Measurements from ENCODE around the gene KISS1R.

The KISS1R gene

DNA sequence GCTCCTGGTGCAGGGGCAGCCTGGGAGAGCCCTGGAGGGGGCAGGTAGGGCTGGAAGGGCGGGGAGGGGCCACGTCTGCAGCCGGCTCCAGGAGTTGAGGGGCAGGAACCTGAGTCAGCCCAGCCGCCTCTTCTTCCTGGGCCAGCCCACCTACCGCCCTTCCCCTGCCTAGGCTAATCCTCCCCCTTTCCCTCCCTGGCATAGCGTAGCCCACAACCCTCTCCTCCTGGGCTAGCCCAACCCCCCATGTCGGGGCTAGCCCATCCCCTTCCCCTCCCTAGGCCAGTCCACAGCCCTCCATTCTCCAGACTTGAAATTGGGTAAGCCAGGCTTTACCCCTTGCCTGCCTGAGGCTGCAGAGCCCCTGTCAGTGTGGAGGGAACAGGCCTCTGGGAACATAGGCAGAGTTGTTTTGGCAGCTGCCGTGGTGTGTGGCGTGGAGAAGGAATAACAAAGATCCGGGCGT, 46.4 kb downstream of the KISS1R start:
- Histone ChIP-seq H3K27ac (ENCODE audit: low read length) (no peak overlapping the region), H3K4me3 (ENCODE audit: low read length) (no peak overlapping the region), H3K9ac (ENCODE audit: low read length) (no peak overlapping the region), H3K36me3 (replicated peaks; ENCODE audit: low read depth, low read length) (peaks cover 71% of the 10 kb centered on the region), H3K27me3 (ENCODE audit: low read depth, low read length) (no peaks in the 10 kb centered on the region), H4K20me1 (ENCODE audit: insufficient read depth, low read length) (peaks cover 16% of the 10 kb centered on the region; the same call in 1 of the 2 replicates), H2AFZ (ENCODE audit: low read depth, low read length) (no peak overlapping the region), H3K79me2 (ENCODE audit: low read length) (peaks cover 8% of the 10 kb centered on the region; the same call in 1 of the 2 replicates), H3K4me1 (ENCODE audit: low read length) (no peaks in the 10 kb centered on the region), H3K9me3 (ENCODE audit: insufficient read depth, low read length) (no peaks in the 10 kb centered on the region), H3K4me2 (ENCODE audit: low read length) (no peak overlapping the region)
- no peak for TF ChIP-seq EZH2phosphoT487 (IDR thresholded peaks at IDR 0.05; ENCODE audit: low read depth)
- TF ChIP-seq, protein P1, sequence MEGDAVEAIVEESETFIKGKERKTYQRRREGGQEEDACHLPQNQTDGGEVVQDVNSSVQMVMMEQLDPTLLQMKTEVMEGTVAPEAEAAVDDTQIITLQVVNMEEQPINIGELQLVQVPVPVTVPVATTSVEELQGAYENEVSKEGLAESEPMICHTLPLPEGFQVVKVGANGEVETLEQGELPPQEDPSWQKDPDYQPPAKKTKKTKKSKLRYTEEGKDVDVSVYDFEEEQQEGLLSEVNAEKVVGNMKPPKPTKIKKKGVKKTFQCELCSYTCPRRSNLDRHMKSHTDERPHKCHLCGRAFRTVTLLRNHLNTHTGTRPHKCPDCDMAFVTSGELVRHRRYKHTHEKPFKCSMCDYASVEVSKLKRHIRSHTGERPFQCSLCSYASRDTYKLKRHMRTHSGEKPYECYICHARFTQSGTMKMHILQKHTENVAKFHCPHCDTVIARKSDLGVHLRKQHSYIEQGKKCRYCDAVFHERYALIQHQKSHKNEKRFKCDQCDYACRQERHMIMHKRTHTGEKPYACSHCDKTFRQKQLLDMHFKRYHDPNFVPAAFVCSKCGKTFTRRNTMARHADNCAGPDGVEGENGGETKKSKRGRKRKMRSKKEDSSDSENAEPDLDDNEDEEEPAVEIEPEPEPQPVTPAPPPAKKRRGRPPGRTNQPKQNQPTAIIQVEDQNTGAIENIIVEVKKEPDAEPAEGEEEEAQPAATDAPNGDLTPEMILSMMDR (IDR thresholded peaks at IDR 0.05; ENCODE audit: low read depth, low read length) = no peak

DNA sequence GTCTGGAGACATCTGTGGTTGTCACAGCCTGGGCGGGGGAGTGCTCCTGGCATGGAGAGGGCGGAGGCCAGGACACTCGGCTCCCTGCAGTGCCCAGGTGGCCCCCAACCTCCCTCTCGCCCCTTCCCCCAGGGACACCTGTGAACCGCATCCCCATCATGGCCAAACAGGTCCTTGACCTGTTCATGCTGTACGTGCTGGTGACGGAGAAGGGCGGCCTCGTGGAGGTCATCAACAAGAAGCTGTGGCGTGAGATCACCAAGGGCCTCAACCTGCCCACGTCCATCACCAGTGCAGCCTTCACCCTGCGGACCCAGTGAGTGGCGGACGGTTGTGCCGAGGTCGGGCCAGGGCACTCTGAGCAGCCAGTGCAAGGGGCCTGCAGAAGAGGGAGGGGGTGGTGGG, 47.0 kb downstream of the KISS1R start:
- no peaks in the 10 kb centered on the region for H3K27me3 ChIP-seq (ENCODE audit: low read depth, low read length)
- peaks cover 75% of the 10 kb centered on the region for H3K36me3 ChIP-seq (replicated peaks; ENCODE audit: low read depth, low read length)
- no peak overlapping the region for H3K27ac ChIP-seq (ENCODE audit: low read length)
- no peaks in the 10 kb centered on the region for H3K9me3 ChIP-seq (ENCODE audit: insufficient read depth, low read length)
- no peak overlapping the region for H3K9ac ChIP-seq (ENCODE audit: low read length)
- peaks cover 11% of the 10 kb centered on the region; the same call in 1 of the 2 replicates for H4K20me1 ChIP-seq (ENCODE audit: insufficient read depth, low read length)
- no peak for TF ChIP-seq EZH2phosphoT487 (IDR thresholded peaks at IDR 0.05; ENCODE audit: low read depth)
- TF ChIP-seq, protein P1 (IDR thresholded peaks at IDR 0.05; ENCODE audit: low read depth, low read length) = no peak
- no peak overlapping the region for H3K4me3 ChIP-seq (ENCODE audit: low read length)
- no peak overlapping the region for H3K4me2 ChIP-seq (ENCODE audit: low read length)
- H2AFZ ChIP-seq (ENCODE audit: low read depth, low read length) = no peak overlapping the region
- H3K4me1 ChIP-seq (ENCODE audit: low read length) = no peaks in the 10 kb centered on the region
- H3K79me2 ChIP-seq (ENCODE audit: low read length) = peaks cover 8% of the 10 kb centered on the region; the same call in 1 of the 2 replicates

DNA sequence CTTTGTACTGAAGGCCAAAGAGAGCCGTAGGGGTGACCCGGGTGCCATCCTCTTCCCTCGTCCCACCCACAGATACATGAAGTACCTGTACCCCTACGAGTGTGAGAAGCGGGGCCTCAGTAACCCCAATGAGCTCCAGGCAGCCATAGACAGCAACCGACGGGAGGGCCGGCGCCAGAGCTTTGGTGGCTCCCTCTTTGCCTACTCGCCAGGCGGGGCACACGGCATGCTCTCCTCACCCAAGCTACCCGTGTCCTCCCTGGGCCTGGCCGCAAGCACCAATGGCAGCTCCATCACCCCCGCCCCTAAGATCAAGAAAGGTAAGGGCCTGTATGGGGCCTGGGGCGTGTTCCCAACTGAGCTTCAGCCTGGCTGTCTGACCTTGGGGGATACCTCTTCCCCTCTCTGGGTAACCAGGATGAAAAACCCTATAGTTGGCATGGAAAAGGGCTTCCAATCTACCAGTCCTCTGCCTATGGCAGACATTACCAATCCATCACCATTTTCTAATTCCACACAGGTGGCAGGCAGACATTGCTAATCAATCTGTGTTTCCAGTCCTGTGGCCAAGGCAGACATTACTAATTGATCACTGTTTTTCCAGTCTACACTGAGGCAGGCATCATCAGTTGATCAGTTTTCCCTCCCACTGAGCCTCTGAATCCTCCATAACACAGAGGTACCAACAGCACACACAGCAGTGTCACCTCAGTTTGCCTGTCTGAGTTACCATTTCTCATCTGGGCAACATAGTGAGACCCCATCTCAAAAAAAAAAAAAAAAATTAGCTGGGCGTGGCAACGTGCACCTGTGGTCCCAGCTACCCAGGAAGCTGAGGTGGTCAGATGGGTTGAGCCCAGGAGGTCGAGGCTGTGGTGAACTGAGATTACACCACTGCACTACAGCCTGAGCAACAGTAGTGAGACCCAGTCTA, 47.9 kb downstream of the KISS1R start:
- peaks cover 73% of the 10 kb centered on the region for H3K36me3 ChIP-seq (replicated peaks; ENCODE audit: low read depth, low read length)
- H3K4me2 ChIP-seq (ENCODE audit: low read length) = no peak overlapping the region
- no peak overlapping the region for H3K9ac ChIP-seq (ENCODE audit: low read length)
- H4K20me1 ChIP-seq (ENCODE audit: insufficient read depth, low read length) = peaks cover 2% of the 10 kb centered on the region; the same call in 1 of the 2 replicates
- H3K79me2 ChIP-seq (ENCODE audit: low read length) = no peaks in the 10 kb centered on the region
- H3K27ac ChIP-seq (ENCODE audit: low read length) = no peak overlapping the region
- no peaks in the 10 kb centered on the region for H3K27me3 ChIP-seq (ENCODE audit: low read depth, low read length)
- no peaks in the 10 kb centered on the region for H3K9me3 ChIP-seq (ENCODE audit: insufficient read depth, low read length)
- no peak overlapping the region for H3K4me3 ChIP-seq (ENCODE audit: low read length)
- TF ChIP-seq, protein P1 (IDR thresholded peaks at IDR 0.05; ENCODE audit: low read depth, low read length) = no peak
- no peak for TF ChIP-seq EZH2phosphoT487 (IDR thresholded peaks at IDR 0.05; ENCODE audit: low read depth)
- H3K4me1 ChIP-seq (ENCODE audit: low read length) = no peaks in the 10 kb centered on the region
- no peak overlapping the region for H2AFZ ChIP-seq (ENCODE audit: low read depth, low read length)

DNA sequence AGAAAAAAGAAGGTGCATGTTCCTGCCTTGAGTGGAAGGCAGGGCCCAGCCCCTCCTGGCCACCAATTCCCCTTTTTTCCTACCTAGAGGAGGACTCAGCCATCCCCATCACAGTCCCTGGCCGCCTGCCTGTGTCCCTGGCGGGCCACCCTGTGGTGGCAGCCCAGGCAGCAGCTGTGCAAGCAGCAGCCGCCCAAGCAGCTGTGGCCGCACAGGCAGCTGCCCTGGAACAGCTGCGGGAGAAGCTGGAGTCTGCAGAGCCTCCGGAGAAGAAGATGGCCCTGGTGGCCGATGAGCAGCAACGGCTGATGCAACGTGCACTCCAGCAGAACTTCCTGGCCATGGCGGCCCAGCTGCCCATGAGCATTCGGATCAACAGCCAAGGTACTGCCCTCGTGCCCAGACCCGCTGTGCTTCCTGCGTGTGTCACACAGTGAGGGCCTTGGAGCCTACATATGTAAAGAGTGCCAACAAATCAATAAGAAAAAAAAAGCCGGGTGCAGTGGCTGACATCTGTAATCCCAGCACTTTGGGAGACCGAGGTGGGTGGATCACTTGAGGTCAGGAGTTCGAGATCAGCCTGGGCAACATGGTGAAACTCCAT, 49.5 kb downstream of the KISS1R start:
- Histone ChIP-seq H3K9me3 (ENCODE audit: insufficient read depth, low read length) (peaks cover 5% of the 10 kb centered on the region; the same call in 1 of the 2 replicates), H3K36me3 (replicated peaks; ENCODE audit: low read depth, low read length) (peaks cover 74% of the 10 kb centered on the region), H2AFZ (ENCODE audit: low read depth, low read length) (no peak overlapping the region), H3K27me3 (ENCODE audit: low read depth, low read length) (no peaks in the 10 kb centered on the region), H3K4me3 (ENCODE audit: low read length) (no peak overlapping the region), H4K20me1 (ENCODE audit: insufficient read depth, low read length) (no peaks in the 10 kb centered on the region), H3K4me2 (ENCODE audit: low read length) (no peak overlapping the region), H3K79me2 (ENCODE audit: low read length) (no peaks in the 10 kb centered on the region), H3K9ac (ENCODE audit: low read length) (no peak overlapping the region), H3K4me1 (ENCODE audit: low read length) (no peaks in the 10 kb centered on the region), H3K27ac (ENCODE audit: low read length) (no peak overlapping the region)
- TF ChIP-seq, protein P1 (IDR thresholded peaks at IDR 0.05; ENCODE audit: low read depth, low read length) = no peak
- no peak for TF ChIP-seq EZH2phosphoT487 (IDR thresholded peaks at IDR 0.05; ENCODE audit: low read depth)
